Pons (tissue), 1 donor: ENCODE data around the gene SEC23A.
"Not testable (repeated sequence)": the region's sequence is repeated elsewhere in the genome, so short reads cannot be mapped to it uniquely, and the experiment has no call there.

Experiments
- DNase-seq: peaks from one replicate; pipeline ENCODE4 v3.0.0-alpha.2; 2016; ENCODE audit warnings: low spot score

The SEC23A gene

GRCh38 chr14:39091716-39092115, 11.3 kb downstream of the SEC23A start:
- no peak for DNase-seq

GRCh38 chr14:39090548-39091111, 12.4 kb downstream of the SEC23A start:
- no peak for DNase-seq

- no peak for DNase-seq
Observed at GRCh38 chr14:39087493-39087892, 15.5 kb downstream of the SEC23A start.

- no peak for DNase-seq
Observed at GRCh38 chr14:39085933-39086332, 17.1 kb downstream of the SEC23A start.

GRCh38 chr14:39083127-39083526, 19.9 kb downstream of the SEC23A start:
- DNase-seq, result no peak

GRCh38 chr14:39080886-39081285, 22.1 kb downstream of the SEC23A start:
- no peak for DNase-seq

GRCh38 chr14:39071096-39071495, 31.9 kb downstream of the SEC23A start:
- no peak for DNase-seq

GRCh38 chr14:39069923-39070322, 33.1 kb downstream of the SEC23A start:
- no peak for DNase-seq

GRCh38 chr14:39069169-39069805, 33.7 kb downstream of the SEC23A start:
- not testable (repeated sequence) for DNase-seq

GRCh38 chr14:39060818-39061437, 42.1 kb downstream of the SEC23A start:
- no peak for DNase-seq

GRCh38 chr14:39055786-39056474, 47.1 kb downstream of the SEC23A start:
- DNase-seq, result no peak

GRCh38 chr14:39052869-39053454, 50.1 kb downstream of the SEC23A start:
- not testable (repeated sequence) for DNase-seq

- no peak for DNase-seq
Observed at GRCh38 chr14:39050389-39050788, 52.6 kb downstream of the SEC23A start.

- not testable (repeated sequence) for DNase-seq
Observed at GRCh38 chr14:39045889-39046288, 57.1 kb downstream of the SEC23A start.

GRCh38 chr14:39043352-39043943, 59.6 kb downstream of the SEC23A start:
- no peak for DNase-seq

GRCh38 chr14:39040529-39040928, 62.5 kb downstream of the SEC23A start:
- no peak for DNase-seq

- no peak for DNase-seq
Observed at GRCh38 chr14:39038542-39038941, 64.5 kb downstream of the SEC23A start.

GRCh38 chr14:39036760-39037159, 66.3 kb downstream of the SEC23A start:
- DNase-seq, result no peak

- DNase-seq, result no peak
Observed at GRCh38 chr14:39035336-39035735, 67.7 kb downstream of the SEC23A start.

- peak; percentile 60 for DNase-seq
Observed at GRCh38 chr14:39034481-39035296, 68.3 kb downstream of the SEC23A start.

- no peak for DNase-seq
Observed at GRCh38 chr14:39033371-39033770, 69.7 kb downstream of the SEC23A start.
